Neural cell (in vitro differentiated cells): ENCODE data around the gene ULBP1.

Experiments used
- CTCF ChIP-seq: fragments of 450-650 bp; IDR thresholded peaks from 2 replicates; pipeline ENCODE4 v1.5.1; 2014; ENCODE audit warnings: antibody characterized with exemption, mild to moderate bottlenecking, moderate library complexity; ENCODE audit not compliant: poor library complexity, severe bottlenecking
- MXI1 ChIP-seq: fragments of 450-650 bp; conservative IDR thresholded peaks from 2 replicates; pipeline ENCODE4 v1.6.1; 2014; ENCODE audit warnings: antibody characterized with exemption, mild to moderate bottlenecking; ENCODE audit not compliant: poor library complexity, severe bottlenecking
- RAD21 ChIP-seq: fragments of 450-650 bp; conservative IDR thresholded peaks from 2 replicates; pipeline ENCODE4 v1.6.1; 2014; ENCODE audit warnings: antibody characterized with exemption, mild to moderate bottlenecking, moderate library complexity
- REST ChIP-seq: IDR thresholded peaks from 2 replicates; pipeline ENCODE4 v1.6.1; 2012; ENCODE audit warnings: borderline replicate concordance
- TAF1 ChIP-seq: IDR thresholded peaks from 2 replicates; pipeline ENCODE4 v1.6.1; 2012; ENCODE audit warnings: low read depth

GRCh38 chr6:149933461-149933860 is 30.3 kb upstream of the ULBP1 start:
- TF ChIP-seq REST (no peak), TAF1 (no peak), CTCF (no peak), MXI1 (no peak), RAD21 (no peak)
